ENCODE results near the gene FAIM2.
A peak's percentile ranks its signal among the peaks of the same experiment; 100 is the strongest.
"Not testable (repeated sequence)": the region's sequence is repeated elsewhere in the genome, so short reads cannot be mapped to it uniquely, and the experiment has no call there.

Gene FAIM2

DNA sequence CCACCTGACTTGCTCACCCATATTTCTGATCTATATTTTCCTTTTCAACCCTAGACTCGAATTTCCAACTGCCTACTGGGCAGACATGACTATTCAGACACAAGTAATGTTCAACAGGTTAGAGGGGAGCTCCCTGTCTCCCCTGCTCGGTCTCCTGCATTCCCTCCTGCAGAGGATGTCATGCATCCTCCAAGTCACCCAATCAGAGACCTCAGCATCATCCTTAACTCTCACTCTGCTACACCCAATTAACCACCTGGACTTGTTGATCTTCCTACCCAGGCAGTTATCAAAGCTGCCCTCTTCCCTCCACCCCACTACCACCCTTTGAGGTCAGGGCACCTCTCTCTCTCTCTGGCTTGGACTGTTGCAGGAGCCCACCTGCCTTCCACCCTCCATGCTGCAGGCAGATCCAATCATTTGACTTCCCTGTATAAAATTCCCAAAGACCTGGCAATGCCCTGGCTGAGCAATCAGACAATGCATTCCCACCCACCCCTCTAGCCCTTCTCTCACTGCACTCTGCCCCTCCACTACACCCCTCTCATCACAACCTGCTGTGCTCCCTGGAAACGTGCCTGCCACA is 10.9 kb downstream of the FAIM2 start:
- DNase-seq: no peak

- no peak for DNase-seq
Measured at GRCh38 chr12:49892084-49892731, 11.5 kb downstream of the FAIM2 start.

DNA sequence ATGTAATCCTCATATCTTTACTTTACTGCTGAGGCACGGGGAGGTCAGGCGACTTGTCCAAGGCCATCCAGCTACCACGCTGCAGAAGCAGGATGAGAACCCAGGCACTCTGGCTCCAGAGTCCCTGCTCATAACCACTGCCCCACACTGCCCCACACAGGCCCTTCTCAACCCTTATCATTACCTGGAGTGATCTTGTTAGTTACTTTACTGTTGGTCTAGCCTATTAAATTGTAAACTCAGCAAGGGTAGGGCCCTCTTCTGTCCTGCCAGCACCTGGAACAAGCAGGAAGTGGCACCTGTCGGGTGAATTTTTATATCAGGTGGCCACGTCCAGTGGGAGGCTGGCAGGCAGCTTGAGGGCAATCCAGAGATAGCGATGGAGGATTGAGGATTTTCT is 12.2 kb downstream of the FAIM2 start:
- no peak for DNase-seq

DNA sequence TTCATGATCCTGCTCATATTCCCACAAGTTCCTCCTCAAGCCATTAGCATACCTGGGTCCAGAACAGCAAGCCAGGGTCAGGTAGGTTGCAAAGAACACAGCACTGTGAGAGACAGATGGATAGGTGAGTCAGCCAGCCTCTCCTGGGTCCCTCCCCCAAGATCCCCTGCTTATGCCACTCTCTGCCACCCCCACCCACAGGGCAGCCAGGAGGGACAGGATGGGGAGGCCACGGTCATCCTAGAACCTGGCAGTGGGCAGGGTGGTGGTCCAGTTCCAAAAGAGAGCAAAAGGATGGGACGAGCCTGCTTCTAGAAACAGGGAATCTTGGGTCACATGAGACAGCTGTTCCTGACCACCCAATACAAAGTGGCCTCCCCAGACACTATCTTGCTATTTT is 12.7 kb downstream of the FAIM2 start:
- no peak for DNase-seq

GRCh38 chr12:49890096-49890461 is 13.6 kb downstream of the FAIM2 start:
- DNase-seq: no peak

DNA sequence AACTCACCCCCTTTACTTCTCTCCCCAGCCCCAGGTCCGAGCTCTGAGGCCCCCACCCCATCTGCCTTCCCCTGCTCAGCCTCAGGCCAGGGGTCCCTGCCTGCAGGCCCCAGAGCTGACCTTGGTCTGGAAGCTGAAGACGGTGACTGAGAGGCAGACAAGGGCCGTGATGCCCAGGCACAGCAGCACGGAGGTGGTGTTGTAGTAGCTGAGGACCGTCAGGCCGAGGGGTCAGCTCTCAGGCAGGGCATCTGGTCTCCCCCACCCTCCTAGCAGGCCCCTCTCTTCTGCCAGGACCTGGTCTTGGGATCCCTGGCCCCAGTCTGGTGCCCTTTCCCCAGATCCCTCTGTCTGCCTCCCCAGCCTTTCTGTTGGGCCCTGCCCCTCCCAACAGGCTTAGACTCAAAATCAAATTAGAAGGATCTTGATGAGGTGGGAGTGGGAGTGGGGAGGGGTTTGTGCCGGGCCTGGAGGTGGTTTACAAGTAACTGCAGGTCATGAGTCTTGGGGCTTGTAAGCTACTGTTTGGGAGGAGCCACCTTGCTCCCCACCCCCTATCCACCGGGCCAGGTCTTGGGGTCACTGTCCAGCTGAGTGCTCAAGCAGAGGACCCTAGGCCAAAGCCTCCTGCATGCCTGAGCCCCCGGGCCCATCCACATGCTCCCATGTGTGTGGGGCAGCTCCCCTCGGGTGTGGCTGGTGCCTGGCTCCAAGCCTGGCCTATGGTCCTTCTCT is 14.2 kb downstream of the FAIM2 start:
- no peak for DNase-seq

DNA sequence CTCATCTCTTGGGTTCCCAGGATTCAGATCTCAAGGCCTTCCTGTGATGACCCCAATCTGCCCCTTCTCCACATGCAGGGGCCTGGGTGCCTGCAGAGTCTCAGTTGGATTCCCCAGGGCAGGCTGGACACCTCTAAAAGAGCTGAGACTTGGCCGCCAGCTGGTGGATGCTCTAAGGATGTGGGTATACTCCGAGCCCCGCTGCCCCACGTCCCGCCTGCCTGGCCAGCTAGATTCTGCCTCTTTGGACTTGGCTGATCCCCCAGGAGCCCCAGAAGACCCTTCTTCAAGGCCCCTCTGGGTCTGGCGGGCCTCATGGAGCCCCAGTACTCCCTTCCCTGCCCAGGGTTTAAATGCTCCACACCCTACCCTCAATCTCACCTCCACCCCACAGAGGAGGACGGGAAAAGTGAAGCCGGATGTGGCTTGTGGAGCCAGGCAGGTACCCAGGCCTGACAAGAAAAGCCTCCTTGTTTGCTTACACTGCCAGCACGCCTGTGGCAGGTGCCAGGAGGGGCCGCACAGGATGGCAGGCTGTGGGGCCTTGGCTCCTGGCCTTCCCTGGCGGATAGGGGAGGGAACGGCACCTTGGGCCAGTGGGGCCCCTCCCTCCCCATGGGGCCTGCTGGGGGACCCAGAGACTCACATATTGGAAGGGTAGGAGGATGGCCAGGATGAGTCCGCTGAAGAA is 15.1 kb downstream of the FAIM2 start:
- DNase-seq: peak; percentile 36

DNA sequence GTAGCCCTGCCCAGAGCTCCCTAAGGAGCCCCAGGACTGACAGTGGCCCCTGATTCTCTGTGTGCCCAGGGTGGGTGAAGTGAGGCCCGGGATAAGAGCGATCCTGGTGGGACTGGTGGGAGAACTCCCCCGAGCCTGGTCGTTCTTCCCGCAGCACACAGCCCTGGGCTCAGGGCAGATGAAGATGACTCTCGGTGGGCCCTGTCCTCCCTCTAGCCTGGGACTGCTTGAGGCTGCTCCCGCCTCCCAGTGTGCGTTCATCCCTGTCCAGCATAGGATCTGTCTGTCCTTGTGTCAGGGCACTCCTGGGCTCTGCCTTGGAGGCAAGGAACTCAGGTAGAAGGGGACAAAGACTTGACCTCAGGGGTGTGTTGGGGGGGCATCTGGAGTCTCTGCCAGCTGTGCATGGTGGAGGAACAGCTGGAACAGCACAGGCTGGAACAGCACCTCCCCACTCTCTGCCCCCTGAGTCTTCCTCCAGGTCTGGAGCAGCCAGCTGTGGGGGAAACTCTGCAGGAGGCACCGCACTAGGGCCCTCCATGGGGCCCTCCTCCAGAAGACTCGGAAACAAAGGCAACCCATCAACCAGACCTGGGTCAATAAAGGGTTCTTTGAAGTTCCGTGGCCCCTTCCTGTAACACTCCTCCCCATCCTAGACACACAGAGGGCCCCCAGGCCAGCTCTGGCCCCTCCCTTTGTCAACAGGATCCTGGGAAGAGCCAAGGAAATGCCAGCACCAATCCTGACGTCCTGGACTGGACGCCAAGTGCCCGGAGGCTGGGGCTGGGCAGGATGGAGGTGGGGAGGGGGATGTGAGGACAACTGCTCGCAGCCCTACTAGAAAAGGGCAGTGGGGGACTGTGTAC is 15.9 kb downstream of the FAIM2 start:
- no peak for DNase-seq

GRCh38 chr12:49887091-49887490 is 16.6 kb downstream of the FAIM2 start:
- no peak for DNase-seq

- DNase-seq: no peak
Measured at GRCh38 chr12:49885663-49886461, 17.8 kb downstream of the FAIM2 start.

GRCh38 chr12:49885118-49885517 is 18.6 kb downstream of the FAIM2 start:
- DNase-seq: no peak

- DNase-seq: no peak
Measured at GRCh38 chr12:49882851-49883464, 20.7 kb downstream of the FAIM2 start.

DNA sequence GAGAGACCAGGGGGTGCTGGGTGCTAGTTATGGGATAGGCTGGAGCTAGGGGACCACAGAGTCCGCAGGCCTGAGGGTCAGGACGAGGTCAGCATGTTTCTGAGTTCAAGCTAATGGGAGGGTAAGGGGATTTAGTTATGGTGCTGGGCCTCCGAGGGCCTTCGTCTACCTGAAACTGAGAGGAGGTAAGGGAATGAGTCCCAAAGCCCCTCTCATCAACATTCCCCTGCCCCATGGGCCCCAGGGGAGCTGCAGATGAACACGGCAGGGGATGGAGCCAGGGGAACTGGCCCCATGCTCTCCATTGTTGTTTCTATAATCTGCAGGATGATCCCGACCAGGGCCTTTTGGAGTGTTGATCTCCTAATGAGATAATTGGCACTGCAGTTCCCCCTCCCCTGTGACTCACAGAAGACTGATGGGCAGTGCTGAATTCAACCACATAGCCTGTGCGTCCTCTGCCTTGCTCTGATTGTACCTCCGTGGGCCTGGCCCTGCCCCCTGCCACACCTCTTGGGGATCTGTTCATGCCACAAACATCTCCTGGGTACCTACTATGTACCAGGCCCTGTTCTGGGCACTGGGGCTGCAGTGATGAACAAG is 21.4 kb downstream of the FAIM2 start:
- no peak for DNase-seq

GRCh38 chr12:49881415-49882247 is 22.1 kb downstream of the FAIM2 start:
- DNase-seq: no peak

DNA sequence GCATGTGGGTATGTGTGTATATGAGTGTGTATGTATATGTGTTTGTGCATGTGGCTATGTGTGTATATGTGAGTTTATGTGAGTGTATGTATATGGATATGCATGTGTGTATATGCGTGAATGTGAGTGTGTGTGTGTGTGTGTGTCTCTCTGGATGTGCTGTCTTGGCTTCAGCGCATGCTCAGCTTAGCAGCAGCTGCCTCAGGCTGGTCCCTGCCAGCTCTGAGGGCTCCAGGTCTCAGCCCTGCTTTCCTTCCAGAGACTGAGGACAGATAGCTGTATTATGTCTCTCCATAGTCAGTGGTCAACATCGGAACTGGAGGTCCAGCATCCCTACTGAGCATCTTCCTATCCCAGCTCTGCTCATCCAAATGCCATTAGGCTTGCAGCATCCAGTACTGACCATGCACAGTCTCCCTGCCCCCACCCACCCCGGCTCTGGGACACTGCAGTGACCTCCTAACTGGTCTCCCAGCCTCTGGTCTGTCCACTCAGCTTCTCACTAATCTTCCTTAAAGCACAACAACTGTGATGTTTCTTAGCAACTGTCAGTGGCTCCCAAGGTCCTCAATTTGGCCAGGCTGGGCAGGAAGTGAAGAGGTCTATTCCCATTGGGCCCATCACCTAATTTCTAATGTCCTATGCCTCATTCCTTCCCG is 22.8 kb downstream of the FAIM2 start:
- DNase-seq: no peak

GRCh38 chr12:49879065-49879464 is 24.6 kb downstream of the FAIM2 start:
- not testable (repeated sequence) for DNase-seq

DNA sequence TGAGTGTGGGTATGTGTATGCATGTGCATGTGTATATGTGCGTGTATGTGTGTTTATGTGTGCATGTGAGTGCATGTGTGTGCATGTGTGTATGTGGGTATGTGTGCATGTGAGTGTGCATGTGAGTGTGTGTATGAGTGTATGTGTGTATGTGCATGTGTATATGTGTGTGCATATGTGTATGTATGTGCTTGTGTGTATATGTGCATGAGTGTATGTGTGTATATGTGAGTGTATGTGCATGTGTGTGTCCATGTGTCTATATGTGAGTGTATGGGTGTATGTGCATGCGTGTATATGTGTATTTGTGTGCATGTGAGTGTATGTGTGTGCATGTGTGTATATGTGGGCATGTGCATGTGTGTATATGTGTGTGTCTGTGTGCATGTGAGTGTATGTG is 25.7 kb downstream of the FAIM2 start:
- DNase-seq: no peak

DNA sequence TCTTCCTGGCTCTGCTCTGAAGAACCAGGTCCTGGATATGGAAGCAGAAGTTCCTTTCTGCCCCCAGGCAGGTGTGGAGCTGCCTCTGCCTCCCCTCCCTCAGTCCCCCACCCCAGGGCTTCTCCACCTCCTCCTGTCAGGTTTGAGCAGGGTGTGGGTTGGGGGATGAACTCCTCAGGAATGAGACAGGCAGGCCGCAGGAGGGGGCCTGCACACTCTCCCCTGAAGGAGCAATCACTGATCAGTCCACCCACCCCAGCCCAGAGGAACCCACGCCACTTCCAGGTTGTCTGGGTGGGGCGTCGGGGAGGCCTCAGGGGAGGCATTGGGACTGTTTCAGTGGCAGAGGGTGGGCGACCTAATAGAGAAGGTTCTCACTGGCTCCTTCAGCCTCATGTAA is 26.6 kb downstream of the FAIM2 start:
- no peak for DNase-seq

DNA sequence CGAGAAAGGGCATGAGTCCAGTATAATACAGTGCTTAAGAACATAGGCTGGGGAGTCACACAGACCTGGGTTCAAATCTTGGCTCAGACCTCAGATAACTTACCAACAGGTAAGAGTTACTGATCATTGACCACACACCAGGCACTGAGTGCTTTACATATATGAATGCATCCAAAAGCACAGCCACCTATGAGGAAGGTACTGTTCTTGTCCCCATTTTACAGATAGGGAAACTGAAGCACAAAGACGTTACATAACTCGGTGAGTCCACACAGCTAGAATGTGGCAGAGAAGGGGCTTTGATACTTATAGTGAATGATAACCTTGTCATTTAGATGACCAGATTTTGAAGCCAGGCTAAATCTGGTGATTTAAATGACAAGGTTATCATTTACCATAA is 27.6 kb downstream of the FAIM2 start:
- DNase-seq: no peak

Data from SHP77 treated with DMSO at 0.1 percent for 48 hours (cell line).